Mesenchymal stem cell (in vitro differentiated cells and primary cell): ENCODE results near the gene TMEM25.

Experiments used
- DNase-seq: peaks from one replicate; pipeline ENCODE4 v3.0.0-alpha.2; 2013
- H2AFZ ChIP-seq: one replicate; pipeline ENCODE4 v1.6.1; 2013; ENCODE audit warnings: low read depth, mild to moderate bottlenecking, control low read depth, inconsistent platforms, low read length, moderate library complexity
- H2AK5ac ChIP-seq: 2 replicates; pipeline ENCODE4 v1.6.1; 2013; ENCODE audit warnings: low read length, moderate library complexity, mild to moderate bottlenecking, inconsistent platforms; ENCODE audit not compliant: severe bottlenecking
- H2BK120ac ChIP-seq: one replicate; pipeline ENCODE4 v1.6.1; 2013; ENCODE audit warnings: low read depth, mild to moderate bottlenecking, inconsistent platforms, low read length, moderate library complexity
- H2BK12ac ChIP-seq, 2 experiments: one replicate each; pipeline ENCODE4 v1.6.1; 2013; ENCODE audit warnings: inconsistent platforms in 2 of 2, low read length in 2 of 2, mild to moderate bottlenecking in 2 of 2, moderate library complexity in 2 of 2, control low read depth in 1 of 2
- H2BK15ac ChIP-seq: one replicate; pipeline ENCODE4 v1.6.1; 2013; ENCODE audit warnings: mild to moderate bottlenecking, low read depth, inconsistent platforms; ENCODE audit not compliant: poor library complexity, severe bottlenecking
- H2BK5ac ChIP-seq: 2 replicates; pipeline ENCODE4 v1.6.1; 2013; ENCODE audit warnings: low read depth, mild to moderate bottlenecking, low read length, control low read depth, inconsistent platforms; ENCODE audit not compliant: poor library complexity, severe bottlenecking
- H3K14ac ChIP-seq, 2 experiments: one replicate each; pipeline ENCODE4 v1.6.1; 2013; ENCODE audit warnings: inconsistent platforms in 2 of 2, low read length in 2 of 2, control low read depth in 1 of 2, mild to moderate bottlenecking in 1 of 2, moderate library complexity in 1 of 2
- H3K18ac ChIP-seq, 2 experiments: one replicate each; pipeline ENCODE4 v1.6.1; 2013; ENCODE audit warnings: inconsistent platforms in 2 of 2, low read length in 2 of 2, control low read depth in 1 of 2, low read depth in 1 of 2, mild to moderate bottlenecking in 1 of 2
- H3K23ac ChIP-seq, 2 experiments: one replicate each; pipeline ENCODE4 v1.6.1; 2013; ENCODE audit warnings: inconsistent platforms in 2 of 2, low read length in 2 of 2, mild to moderate bottlenecking in 2 of 2, moderate library complexity in 2 of 2, control low read depth in 1 of 2
- H3K27ac ChIP-seq: 2 replicates; pipeline ENCODE4 v1.5.1; 2013; ENCODE audit warnings: mild to moderate bottlenecking, moderate library complexity, low read length, control low read depth, inconsistent platforms; ENCODE audit not compliant: poor library complexity, severe bottlenecking
- H3K27me3 ChIP-seq, 2 experiments: 2 replicates each; pipeline versions ENCODE4 v1.6.1 to v1.7.0; 2013; ENCODE audit warnings: low read length in 2 of 2, mild to moderate bottlenecking in 2 of 2, moderate library complexity in 2 of 2, control low read depth in 1 of 2, inconsistent platforms in 1 of 2; ENCODE audit not compliant: control insufficient read depth in 1 of 2, insufficient read depth in 1 of 2
- H3K36me3 ChIP-seq, 2 experiments: 2 replicates each; pipeline versions ENCODE4 v1.6.1 to v1.7.0; 2013; ENCODE audit warnings: low read length in 2 of 2, control low read depth in 1 of 2, inconsistent platforms in 1 of 2, low read depth in 1 of 2, mild to moderate bottlenecking in 1 of 2; ENCODE audit not compliant: insufficient read depth in 2 of 2, control insufficient read depth in 1 of 2
- H3K4ac ChIP-seq, 2 experiments: one replicate each; pipeline ENCODE4 v1.6.1; 2013; ENCODE audit warnings: inconsistent platforms in 2 of 2, low read length in 2 of 2, mild to moderate bottlenecking in 2 of 2, moderate library complexity in 2 of 2, control low read depth in 1 of 2, low read depth in 1 of 2
- H3K4me1 ChIP-seq: 2 replicates; pipeline ENCODE4 v1.6.1; 2013; ENCODE audit warnings: low read depth, low read length, control low read depth; ENCODE audit not compliant: control insufficient read depth, insufficient read depth
- H3K4me2 ChIP-seq: 2 replicates; pipeline ENCODE4 v1.6.1; 2013; ENCODE audit warnings: low read length, mild to moderate bottlenecking, inconsistent platforms; ENCODE audit not compliant: poor library complexity, severe bottlenecking
- H3K4me3 ChIP-seq, 2 experiments: 2 replicates each; pipeline versions ENCODE4 v1.5.1 to v1.7.0; 2013; ENCODE audit warnings: low read length in 2 of 2, mild to moderate bottlenecking in 2 of 2, control low read depth in 1 of 2, low read depth in 1 of 2; ENCODE audit not compliant: insufficient read depth in 1 of 2
- H3K79me1 ChIP-seq: replicated peaks from 2 replicates; pipeline ENCODE4 v1.6.1; 2013; ENCODE audit warnings: mild to moderate bottlenecking, control low read depth, low read length, inconsistent platforms; ENCODE audit not compliant: poor library complexity, severe bottlenecking
- H3K9ac ChIP-seq: 2 replicates; pipeline ENCODE4 v1.7.0; 2013; ENCODE audit warnings: mild to moderate bottlenecking, low read length, moderate library complexity
- H3K9me3 ChIP-seq: 2 replicates; pipeline ENCODE4 v1.7.0; 2013; ENCODE audit warnings: mild to moderate bottlenecking, low read length; ENCODE audit not compliant: control insufficient read depth
- H4K8ac ChIP-seq: one replicate; pipeline ENCODE4 v1.6.1; 2013; ENCODE audit warnings: inconsistent platforms, mild to moderate bottlenecking, low read length, moderate library complexity
- H4K91ac ChIP-seq: one replicate; pipeline ENCODE4 v1.6.1; 2013; ENCODE audit warnings: mild to moderate bottlenecking, low read length, inconsistent platforms
- WGBS: methylation state at CpG from one replicate; pipeline ENCODE4 v1.1.7; 2013; ENCODE audit warnings: mixed read lengths; 5-methylcytosine and 5-hydroxymethylcytosine counted together

The TMEM25 gene

DNA sequence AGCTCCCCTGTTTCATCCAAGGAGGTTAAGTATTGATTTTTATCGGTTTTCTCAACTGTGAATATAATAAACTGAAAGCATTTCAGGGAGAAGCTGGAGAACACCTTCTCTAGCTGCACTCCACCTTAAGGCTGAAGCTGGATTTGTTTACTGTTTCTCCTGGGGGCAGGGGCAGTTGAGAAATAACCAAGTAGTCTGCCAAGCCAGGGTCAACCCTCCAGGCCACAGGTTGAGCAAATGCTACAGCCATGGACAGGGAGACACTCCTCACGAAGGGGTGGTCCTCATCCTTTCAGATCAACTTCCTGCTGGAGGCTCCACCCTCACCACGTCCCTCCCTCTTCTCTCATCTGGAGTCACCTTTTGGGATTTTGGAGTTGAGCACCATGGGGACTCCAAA is 3.9 kb upstream of the TMEM25 start, which contains the start of gene TTC36:
TSS of gene TTC36 (plus strand) at position 366 of the 400 bp plus-strand sequence. CDS start at position 387, 21 bp downstream.
- Histone ChIP-seq H2BK5ac (no peak within 1 kb of the TSS), H3K23ac (no peak within 1 kb of the TSS), H3K27ac (no peak within 1 kb of the TSS), H2BK120ac (no peak within 1 kb of the TSS), H3K9me3 (no peaks in the 10 kb centered on the region), H4K91ac (no peak within 1 kb of the TSS), H3K27me3 (no peaks in the 10 kb centered on the region), H3K4me3 (no peak within 1 kb of the TSS), H2BK12ac (no peak within 1 kb of the TSS), H2BK15ac (no peak within 1 kb of the TSS), H3K14ac (no peak within 1 kb of the TSS), H3K4ac (peak within 1 kb of the TSS in 1 of 2 experiments; percentile 24), H3K4me1 (peaks cover 13% of the 10 kb centered on the region), H3K36me3 (peaks cover 30 to 45% of the 10 kb centered on the region in 2 experiments), H3K79me1 (peaks cover 26% of the 10 kb centered on the region), H2AK5ac (no peak within 1 kb of the TSS), H2AFZ (no peak within 1 kb of the TSS), H3K4me2 (no peak within 1 kb of the TSS), H4K8ac (no peak within 1 kb of the TSS), H3K18ac (no peak within 1 kb of the TSS), H3K9ac (no peak within 1 kb of the TSS)
- DNase-seq = no peak
- WGBS = 76% methylated on average over 3 of the region's 3 CpGs

DNA sequence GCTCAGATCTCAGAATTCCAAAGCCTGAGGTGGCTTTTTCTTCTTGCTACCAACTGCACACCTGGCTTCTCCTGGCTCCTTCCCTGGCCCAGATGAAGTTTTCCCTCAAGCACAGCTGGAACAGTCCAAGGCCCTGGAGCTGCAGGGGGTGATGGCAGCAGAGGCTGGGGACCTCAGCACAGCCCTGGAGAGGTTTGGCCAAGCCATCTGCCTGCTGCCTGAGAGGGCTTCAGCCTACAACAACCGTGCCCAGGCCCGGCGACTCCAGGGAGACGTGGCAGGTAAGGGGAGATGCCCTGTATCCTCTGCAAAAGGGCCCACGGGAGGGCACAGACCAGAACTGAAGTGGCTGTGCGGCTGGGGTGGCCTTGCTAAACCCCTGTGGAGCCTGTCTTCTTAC is 2.5 kb upstream of the TMEM25 start:
- no peak for DNase-seq
- Histone ChIP-seq H2BK12ac (no peak overlapping the region), H4K8ac (no peak overlapping the region), H3K9me3 (no peaks in the 10 kb centered on the region), H3K4me3 (no peak overlapping the region), H2AK5ac (no peak overlapping the region), H3K18ac (no peak overlapping the region), H3K27ac (no peak overlapping the region), H2BK5ac (no peak overlapping the region), H3K36me3 (peaks cover 31 to 32% of the 10 kb centered on the region in 2 experiments), H2BK120ac (no peak overlapping the region), H3K9ac (no peak overlapping the region), H4K91ac (no peak overlapping the region), H3K4ac (no peak overlapping the region), H3K79me1 (peaks cover 34% of the 10 kb centered on the region), H2AFZ (no peak overlapping the region), H3K23ac (no peak overlapping the region), H3K14ac (no peak overlapping the region), H3K27me3 (no peaks in the 10 kb centered on the region), H3K4me2 (no peak overlapping the region), H3K4me1 (peaks cover 18% of the 10 kb centered on the region), H2BK15ac (no peak overlapping the region)
- 96% methylated on average over 6 of the region's 6 CpGs for WGBS

DNA sequence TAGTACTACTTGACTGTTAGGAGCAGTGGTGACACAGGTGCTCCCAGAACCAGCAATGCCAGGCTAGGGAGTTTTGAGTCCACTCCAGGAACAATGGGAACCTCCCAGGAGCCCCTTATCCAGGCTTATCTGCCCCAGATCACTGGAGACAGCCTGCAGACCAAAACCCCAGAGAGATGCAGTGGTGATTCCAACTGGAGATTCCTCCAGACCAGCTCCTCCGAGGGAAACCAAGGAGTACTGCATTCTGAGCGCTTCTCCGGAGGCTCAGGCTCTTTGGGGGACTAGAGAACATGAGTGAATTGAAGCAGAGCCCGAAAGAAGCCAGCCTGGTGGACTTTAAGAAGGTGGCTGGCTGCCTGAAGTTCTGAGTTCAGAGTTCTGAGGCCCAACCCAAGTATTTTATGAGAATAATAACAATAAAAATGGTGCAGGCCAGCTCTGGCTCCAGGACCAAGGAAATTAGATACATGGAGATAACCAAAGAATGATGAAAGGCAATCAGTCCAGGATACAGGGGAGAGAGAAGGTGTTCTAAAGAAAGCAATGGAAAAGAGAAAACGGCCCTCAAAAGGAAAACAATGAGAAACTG is 1.3 kb upstream of the TMEM25 start:
- peak overlapping the region; percentile 81 for H3K9ac ChIP-seq
- peak overlapping the region in 1 of 2 experiments; percentile 91 for H3K4me3 ChIP-seq
- no peak overlapping the region for H2BK12ac ChIP-seq
- H2AFZ ChIP-seq = no peak overlapping the region
- no peak overlapping the region for H4K91ac ChIP-seq
- H2AK5ac ChIP-seq = no peak overlapping the region
- no peak overlapping the region for H2BK120ac ChIP-seq
- no peak overlapping the region for H4K8ac ChIP-seq
- H3K36me3 ChIP-seq = peaks cover 19 to 35% of the 10 kb centered on the region in 2 experiments
- no peak overlapping the region for H3K4ac ChIP-seq
- WGBS = 69% methylated on average over 5 of the region's 5 CpGs
- H3K4me1 ChIP-seq = peaks cover 18% of the 10 kb centered on the region
- no peak overlapping the region for H3K18ac ChIP-seq
- no peak for DNase-seq
- H2BK5ac ChIP-seq = no peak overlapping the region
- H3K23ac ChIP-seq = no peak overlapping the region
- H3K27me3 ChIP-seq = no peaks in the 10 kb centered on the region
- no peak overlapping the region for H3K14ac ChIP-seq
- H3K9me3 ChIP-seq = no peaks in the 10 kb centered on the region
- H3K79me1 ChIP-seq = peaks cover 37% of the 10 kb centered on the region
- H2BK15ac ChIP-seq = no peak overlapping the region
- no peak overlapping the region for H3K27ac ChIP-seq
- H3K4me2 ChIP-seq = peak overlapping the region; percentile 93

DNA sequence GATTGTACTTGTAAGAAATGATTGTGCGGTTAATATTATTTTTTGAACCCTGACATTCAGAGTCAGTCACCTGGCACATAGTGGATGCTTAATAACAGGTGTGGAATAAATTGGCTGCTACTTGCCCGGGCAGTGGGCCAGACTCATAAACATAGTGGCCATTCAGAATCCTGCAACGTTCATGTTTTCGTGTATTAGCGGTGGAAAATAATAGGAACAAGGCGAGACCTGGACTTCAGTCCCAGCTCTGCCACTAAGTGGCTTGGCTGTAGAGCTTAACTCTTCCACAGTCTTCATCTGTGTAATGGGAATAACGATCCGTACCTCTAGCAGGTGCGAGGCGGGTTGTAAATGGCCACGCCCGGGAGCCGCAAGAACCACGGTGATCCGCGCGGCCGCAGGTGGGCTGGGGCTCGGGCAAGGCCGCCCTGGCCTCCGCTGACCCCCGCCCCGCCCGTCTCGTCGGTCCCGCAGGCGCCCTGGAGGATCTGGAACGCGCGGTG is 761 bp upstream of the TMEM25 start:
- H2BK12ac ChIP-seq = no peak overlapping the region
- H2AFZ ChIP-seq = peak overlapping the region; percentile 83
- peaks cover 18% of the 10 kb centered on the region for H3K4me1 ChIP-seq
- peaks cover 14 to 35% of the 10 kb centered on the region in 2 experiments for H3K36me3 ChIP-seq
- H3K14ac ChIP-seq = no peak overlapping the region
- DNase-seq = peak; percentile 14
- H3K18ac ChIP-seq = peak overlapping the region in 1 of 2 experiments; percentile 54
- H2BK5ac ChIP-seq = no peak overlapping the region
- H3K27ac ChIP-seq = no peak overlapping the region
- WGBS = 20% methylated on average over 18 of the region's 31 CpGs
- no peak overlapping the region for H2AK5ac ChIP-seq
- peak overlapping the region; percentile 22 for H4K91ac ChIP-seq
- H3K4me2 ChIP-seq = peak overlapping the region; percentile 93
- no peak overlapping the region for H2BK15ac ChIP-seq
- no peaks in the 10 kb centered on the region for H3K9me3 ChIP-seq
- H3K79me1 ChIP-seq = peaks cover 36% of the 10 kb centered on the region
- peak overlapping the region in 1 of 2 experiments; percentile 65 for H3K4ac ChIP-seq
- peak overlapping the region; percentile 89 to 91 for H3K4me3 ChIP-seq
- no peak overlapping the region for H2BK120ac ChIP-seq
- H3K23ac ChIP-seq = peak overlapping the region in 1 of 2 experiments; percentile 20
- peak overlapping the region; percentile 81 for H3K9ac ChIP-seq
- H3K27me3 ChIP-seq = no peaks in the 10 kb centered on the region
- H4K8ac ChIP-seq = peak overlapping the region; percentile 52
